ENCODE measurements around the gene ATP6V1E1.

ATP6V1E1 gene

GRCh38 chr22:17597217-17597616, 31.3 kb downstream of the ATP6V1E1 start:
- H3K27me3 ChIP-seq (ENCODE audit: control insufficient read depth, insufficient read depth, low read length): no peaks in the 10 kb centered on the region
- H3K4me1 ChIP-seq (ENCODE audit: control insufficient read depth, insufficient read depth, low read length): peaks cover 8% of the 10 kb centered on the region
- H3K4me3 ChIP-seq (ENCODE audit: low read length): no peak overlapping the region
- H3K9me3 ChIP-seq (replicated peaks; ENCODE audit: low read length): no peaks in the 10 kb centered on the region
- H3K36me3 ChIP-seq (ENCODE audit: insufficient read depth, low read length): peaks cover 76% of the 10 kb centered on the region
- H3K4me2 ChIP-seq (ENCODE audit: low read length): no peak overlapping the region
- H3K9ac ChIP-seq (ENCODE audit: low read depth, low read length): peak overlapping the region; percentile 45

GRCh38 chr22:17596226-17596625, 32.3 kb downstream of the ATP6V1E1 start:
- Histone ChIP-seq H3K4me2 (ENCODE audit: low read length) (no peak overlapping the region), H3K36me3 (ENCODE audit: insufficient read depth, low read length) (peaks cover 84% of the 10 kb centered on the region)

DNA sequence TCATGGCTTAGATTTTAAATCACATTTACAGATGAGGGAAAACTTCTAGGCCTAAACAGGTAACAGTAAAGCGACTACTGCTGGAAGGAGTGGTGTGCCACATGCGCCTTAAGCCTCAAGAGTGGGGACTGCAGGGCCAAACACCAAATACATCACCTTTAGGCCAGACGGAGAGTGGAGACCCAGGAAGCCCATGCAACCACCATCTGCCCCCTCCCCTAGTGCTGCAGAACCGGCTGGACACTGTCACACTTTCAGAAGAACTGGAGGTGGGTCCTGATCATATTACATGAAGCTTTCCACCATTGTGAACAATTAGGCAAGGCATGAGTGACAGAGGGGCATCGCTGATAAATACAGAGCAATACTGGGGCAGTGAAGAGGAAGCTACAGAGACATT, 36.3 kb downstream of the ATP6V1E1 start:
- Histone ChIP-seq H3K36me3 (ENCODE audit: insufficient read depth, low read length) (peaks cover 68% of the 10 kb centered on the region), H3K4me3 (ENCODE audit: low read length) (no peak overlapping the region), H3K4me1 (ENCODE audit: control insufficient read depth, insufficient read depth, low read length) (peaks cover 2% of the 10 kb centered on the region), H3K4me2 (ENCODE audit: low read length) (no peak overlapping the region), H3K9ac (ENCODE audit: low read depth, low read length) (no peak overlapping the region), H3K9me3 (replicated peaks; ENCODE audit: low read length) (no peaks in the 10 kb centered on the region), H3K27me3 (ENCODE audit: control insufficient read depth, insufficient read depth, low read length) (no peaks in the 10 kb centered on the region)

More at GRCh38 chr22:17596226-17596625, 32.3 kb downstream of the ATP6V1E1 start:
- Histone ChIP-seq H3K4me1 (ENCODE audit: control insufficient read depth, insufficient read depth, low read length) (peaks cover 8% of the 10 kb centered on the region), H3K9me3 (replicated peaks; ENCODE audit: low read length) (no peaks in the 10 kb centered on the region), H3K9ac (ENCODE audit: low read depth, low read length) (no peak overlapping the region), H3K4me3 (ENCODE audit: low read length) (no peak overlapping the region), H3K27me3 (ENCODE audit: control insufficient read depth, insufficient read depth, low read length) (no peaks in the 10 kb centered on the region)

DNA sequence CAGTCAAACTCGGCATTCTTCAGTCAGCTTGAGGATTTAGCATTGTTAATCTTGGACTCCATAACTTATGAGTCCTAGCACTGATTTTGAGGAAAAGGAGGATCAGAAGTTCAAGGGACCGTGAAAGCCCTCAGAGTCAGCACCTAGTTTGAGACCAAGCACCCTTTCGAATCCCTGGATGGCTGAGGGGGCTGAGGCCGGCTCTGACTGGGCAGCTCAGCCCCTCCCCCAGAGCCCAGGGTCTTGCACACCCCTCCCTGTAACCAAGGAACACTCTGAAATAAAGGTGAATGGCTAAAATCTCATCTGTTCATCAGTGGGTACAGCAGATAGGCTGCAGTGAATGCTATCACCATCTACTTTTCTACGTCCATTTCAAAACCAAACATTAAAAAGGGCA, 38.0 kb downstream of the ATP6V1E1 start:
- Histone ChIP-seq H3K9ac (ENCODE audit: low read depth, low read length) (no peak overlapping the region), H3K4me2 (ENCODE audit: low read length) (no peak overlapping the region), H3K9me3 (replicated peaks; ENCODE audit: low read length) (no peaks in the 10 kb centered on the region), H3K4me3 (ENCODE audit: low read length) (no peak overlapping the region), H3K4me1 (ENCODE audit: control insufficient read depth, insufficient read depth, low read length) (no peaks in the 10 kb centered on the region), H3K36me3 (ENCODE audit: insufficient read depth, low read length) (peaks cover 56% of the 10 kb centered on the region), H3K27me3 (ENCODE audit: control insufficient read depth, insufficient read depth, low read length) (no peaks in the 10 kb centered on the region)

DNA sequence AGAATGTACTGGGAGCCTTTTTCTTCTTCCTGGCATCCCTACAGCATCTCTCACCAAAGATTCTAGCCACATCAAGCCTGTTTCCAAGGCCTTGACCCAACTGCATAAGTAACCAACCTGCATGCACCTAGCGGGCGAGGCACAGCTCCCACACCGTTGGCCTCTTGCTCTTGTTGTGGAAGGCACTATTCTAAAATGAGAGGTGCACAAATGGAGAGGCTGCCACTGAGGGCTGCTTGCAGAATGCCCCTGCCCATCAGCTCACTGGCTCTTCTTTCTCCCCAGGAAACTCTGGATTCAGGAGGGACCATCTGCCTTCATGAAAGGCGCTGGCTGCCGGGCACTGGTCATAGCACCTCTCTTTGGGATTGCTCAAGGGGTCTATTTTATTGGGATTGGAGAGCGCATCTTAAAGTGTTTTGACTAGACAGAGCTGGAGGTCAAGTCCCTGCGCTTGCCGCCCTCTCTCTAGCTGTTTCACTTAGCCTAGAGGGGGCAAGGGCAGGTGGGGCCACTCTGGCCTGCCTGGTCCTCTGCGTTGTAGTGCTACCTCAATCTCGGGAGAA, 38.7 kb downstream of the ATP6V1E1 start:
- Histone ChIP-seq H3K36me3 (ENCODE audit: insufficient read depth, low read length) (peaks cover 52% of the 10 kb centered on the region), H3K9me3 (replicated peaks; ENCODE audit: low read length) (no peaks in the 10 kb centered on the region), H3K4me1 (ENCODE audit: control insufficient read depth, insufficient read depth, low read length) (no peaks in the 10 kb centered on the region), H3K9ac (ENCODE audit: low read depth, low read length) (no peak overlapping the region), H3K4me3 (ENCODE audit: low read length) (no peak overlapping the region), H3K4me2 (ENCODE audit: low read length) (no peak overlapping the region), H3K27me3 (ENCODE audit: control insufficient read depth, insufficient read depth, low read length) (no peaks in the 10 kb centered on the region)

DNA sequence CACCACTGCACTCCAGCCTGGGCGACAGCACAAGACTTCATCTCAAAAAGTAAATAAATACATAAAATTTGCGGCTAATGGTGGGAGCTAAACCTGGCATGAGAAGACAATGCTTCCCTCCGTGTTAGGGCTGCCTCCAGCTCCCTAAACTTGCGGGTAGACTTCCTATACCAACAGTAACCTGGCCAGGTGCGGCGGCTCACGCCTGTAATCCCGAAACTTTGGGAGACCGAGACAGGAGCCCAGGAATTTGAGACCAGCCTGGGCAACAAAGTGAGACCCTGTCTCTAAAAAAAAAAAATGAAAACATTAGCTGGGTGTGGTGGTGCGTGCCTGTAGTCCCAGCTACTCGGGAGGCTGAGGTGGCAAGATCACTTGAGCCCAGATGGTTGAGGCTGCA, 39.9 kb downstream of the ATP6V1E1 start:
- Histone ChIP-seq H3K4me2 (ENCODE audit: low read length) (no peak overlapping the region), H3K4me3 (ENCODE audit: low read length) (no peak overlapping the region), H3K9me3 (replicated peaks; ENCODE audit: low read length) (no peaks in the 10 kb centered on the region), H3K36me3 (ENCODE audit: insufficient read depth, low read length) (peaks cover 39% of the 10 kb centered on the region), H3K9ac (ENCODE audit: low read depth, low read length) (no peak overlapping the region), H3K27me3 (ENCODE audit: control insufficient read depth, insufficient read depth, low read length) (no peaks in the 10 kb centered on the region), H3K4me1 (ENCODE audit: control insufficient read depth, insufficient read depth, low read length) (no peaks in the 10 kb centered on the region)

DNA sequence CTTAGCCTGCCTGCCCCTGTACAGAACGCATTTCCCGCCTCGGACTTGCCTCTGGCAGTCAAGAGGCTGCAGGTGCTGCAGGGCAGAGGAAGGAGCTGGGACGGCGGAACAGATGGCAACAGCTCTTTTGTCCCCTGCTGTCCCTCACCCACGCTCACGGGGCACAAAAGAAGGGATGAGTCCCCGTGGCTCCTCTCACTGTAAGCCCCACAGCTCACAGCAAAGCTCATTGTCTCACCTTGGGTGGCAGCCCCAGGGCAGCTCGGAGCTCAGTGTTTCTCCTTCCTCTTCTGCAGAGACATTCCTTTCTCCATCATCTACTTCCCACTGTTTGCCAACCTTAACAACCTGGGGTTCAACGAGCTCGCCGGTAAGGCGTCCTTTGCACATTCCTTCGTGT, 40.9 kb downstream of the ATP6V1E1 start:
- Histone ChIP-seq H3K36me3 (ENCODE audit: insufficient read depth, low read length) (peaks cover 32% of the 10 kb centered on the region), H3K9ac (ENCODE audit: low read depth, low read length) (no peak overlapping the region), H3K9me3 (replicated peaks; ENCODE audit: low read length) (no peaks in the 10 kb centered on the region), H3K4me3 (ENCODE audit: low read length) (no peak overlapping the region), H3K4me2 (ENCODE audit: low read length) (no peak overlapping the region), H3K27me3 (ENCODE audit: control insufficient read depth, insufficient read depth, low read length) (no peaks in the 10 kb centered on the region), H3K4me1 (ENCODE audit: control insufficient read depth, insufficient read depth, low read length) (no peaks in the 10 kb centered on the region)

DNA sequence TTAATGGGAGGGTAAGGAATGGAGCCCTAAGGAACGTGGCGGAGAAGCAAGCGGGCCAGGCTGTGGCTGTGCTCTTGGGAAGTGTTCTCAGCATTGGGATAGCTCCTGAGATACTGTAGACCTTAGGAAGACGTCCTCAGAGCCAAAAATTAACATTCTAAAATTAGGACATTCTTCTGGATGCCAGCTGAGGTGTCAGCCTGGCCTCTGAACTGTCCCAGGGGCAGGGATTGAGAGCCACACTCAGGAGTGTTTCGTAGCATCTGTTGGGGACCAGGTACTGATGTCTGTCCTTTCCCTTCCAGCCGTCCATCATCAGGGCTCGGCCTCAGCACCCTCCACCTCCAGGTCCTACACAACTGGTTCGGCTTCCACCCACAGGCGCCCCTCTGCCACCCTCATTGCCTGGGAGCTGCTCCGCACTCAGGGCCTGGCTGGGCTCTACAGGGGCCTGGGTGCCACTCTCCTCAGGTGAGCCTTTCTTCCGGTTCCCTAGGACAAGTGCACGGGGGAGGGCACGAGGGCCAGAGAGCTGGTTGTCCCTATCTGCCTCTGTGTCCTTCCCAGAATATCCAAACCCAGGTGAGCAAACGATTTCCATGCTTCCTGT, 41.6 kb downstream of the ATP6V1E1 start:
- peaks cover 25% of the 10 kb centered on the region for H3K36me3 ChIP-seq (ENCODE audit: insufficient read depth, low read length)
- no peak overlapping the region for H3K4me2 ChIP-seq (ENCODE audit: low read length)
- H3K4me1 ChIP-seq (ENCODE audit: control insufficient read depth, insufficient read depth, low read length): no peaks in the 10 kb centered on the region
- no peak overlapping the region for H3K4me3 ChIP-seq (ENCODE audit: low read length)
- no peaks in the 10 kb centered on the region for H3K9me3 ChIP-seq (replicated peaks; ENCODE audit: low read length)
- no peak overlapping the region for H3K9ac ChIP-seq (ENCODE audit: low read depth, low read length)
- H3K27me3 ChIP-seq (ENCODE audit: control insufficient read depth, insufficient read depth, low read length): no peaks in the 10 kb centered on the region

- Histone ChIP-seq H3K36me3 (ENCODE audit: insufficient read depth, low read length) (no peaks in the 10 kb centered on the region), H3K9ac (ENCODE audit: low read depth, low read length) (no peak overlapping the region), H3K27me3 (ENCODE audit: control insufficient read depth, insufficient read depth, low read length) (no peaks in the 10 kb centered on the region), H3K4me3 (ENCODE audit: low read length) (no peak overlapping the region), H3K4me1 (ENCODE audit: control insufficient read depth, insufficient read depth, low read length) (no peaks in the 10 kb centered on the region), H3K4me2 (ENCODE audit: low read length) (no peak overlapping the region), H3K9me3 (replicated peaks; ENCODE audit: low read length) (no peaks in the 10 kb centered on the region)
Measured at GRCh38 chr22:17583151-17583550, 45.4 kb downstream of the ATP6V1E1 start.

GRCh38 chr22:17581631-17582030, 46.9 kb downstream of the ATP6V1E1 start:
- no peak overlapping the region for H3K4me3 ChIP-seq (ENCODE audit: low read length)
- H3K4me2 ChIP-seq (ENCODE audit: low read length): no peak overlapping the region
- H3K36me3 ChIP-seq (ENCODE audit: insufficient read depth, low read length): no peaks in the 10 kb centered on the region
- H3K9ac ChIP-seq (ENCODE audit: low read depth, low read length): no peak overlapping the region
- H3K4me1 ChIP-seq (ENCODE audit: control insufficient read depth, insufficient read depth, low read length): peaks cover 2% of the 10 kb centered on the region
- no peaks in the 10 kb centered on the region for H3K9me3 ChIP-seq (replicated peaks; ENCODE audit: low read length)
- no peaks in the 10 kb centered on the region for H3K27me3 ChIP-seq (ENCODE audit: control insufficient read depth, insufficient read depth, low read length)

DNA sequence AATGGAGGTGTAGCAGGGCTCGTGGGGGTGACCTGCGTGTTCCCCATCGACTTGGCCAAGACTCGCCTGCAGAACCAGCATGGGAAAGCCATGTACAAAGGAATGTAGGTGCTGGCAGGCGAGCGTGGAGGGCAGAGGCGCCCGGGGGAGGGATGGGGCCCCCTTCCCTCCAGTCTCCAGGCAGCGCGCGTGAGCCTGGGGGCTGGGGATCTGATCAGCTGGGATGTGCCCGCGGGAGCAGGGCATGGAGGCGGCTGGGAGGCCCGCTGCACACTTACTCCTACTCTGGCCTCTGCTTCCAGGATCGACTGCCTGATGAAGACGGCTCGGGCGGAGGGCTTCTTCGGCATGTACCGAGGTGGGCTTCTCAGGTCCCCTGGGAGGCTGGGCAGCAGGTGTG, 47.5 kb downstream of the ATP6V1E1 start:
- no peak overlapping the region for H3K4me3 ChIP-seq (ENCODE audit: low read length)
- H3K36me3 ChIP-seq (ENCODE audit: insufficient read depth, low read length): no peaks in the 10 kb centered on the region
- H3K27me3 ChIP-seq (ENCODE audit: control insufficient read depth, insufficient read depth, low read length): no peaks in the 10 kb centered on the region
- peaks cover 8% of the 10 kb centered on the region for H3K4me1 ChIP-seq (ENCODE audit: control insufficient read depth, insufficient read depth, low read length)
- no peak overlapping the region for H3K9ac ChIP-seq (ENCODE audit: low read depth, low read length)
- H3K4me2 ChIP-seq (ENCODE audit: low read length): no peak overlapping the region
- H3K9me3 ChIP-seq (replicated peaks; ENCODE audit: low read length): no peaks in the 10 kb centered on the region

DNA sequence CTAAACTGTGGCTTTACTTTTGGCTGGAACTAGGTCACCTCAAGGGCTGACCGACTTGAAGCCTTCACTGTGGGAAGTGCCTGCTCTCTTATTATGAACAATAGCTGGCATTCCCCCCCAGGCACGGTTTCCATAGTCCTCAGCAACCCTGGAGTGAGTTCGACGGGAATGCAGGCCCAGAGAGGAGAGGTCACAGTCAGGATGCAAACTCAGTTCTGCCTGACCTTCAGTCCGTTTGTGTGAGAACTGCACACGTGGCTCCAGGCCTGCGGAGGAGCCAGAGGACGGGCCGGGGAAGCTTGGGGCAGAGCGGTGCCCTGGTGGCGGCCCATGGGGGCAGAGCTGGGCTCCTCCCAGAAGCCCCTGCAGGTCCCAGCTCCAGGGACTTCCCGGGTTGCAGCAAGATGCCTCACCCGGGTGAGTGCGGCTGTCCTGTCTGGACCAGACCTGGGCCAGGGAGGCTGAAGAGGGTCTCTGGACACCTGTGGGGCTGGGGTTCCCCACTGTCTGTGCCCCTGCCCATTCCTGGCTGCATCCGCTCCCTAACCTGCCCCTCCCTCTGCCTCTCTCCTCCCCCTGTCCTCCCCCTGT, 48.0 kb downstream of the ATP6V1E1 start:
- Histone ChIP-seq H3K27me3 (ENCODE audit: control insufficient read depth, insufficient read depth, low read length) (no peaks in the 10 kb centered on the region), H3K36me3 (ENCODE audit: insufficient read depth, low read length) (no peaks in the 10 kb centered on the region), H3K9me3 (replicated peaks; ENCODE audit: low read length) (no peaks in the 10 kb centered on the region), H3K4me1 (ENCODE audit: control insufficient read depth, insufficient read depth, low read length) (peaks cover 12% of the 10 kb centered on the region), H3K4me3 (ENCODE audit: low read length) (no peak overlapping the region), H3K9ac (ENCODE audit: low read depth, low read length) (no peak overlapping the region), H3K4me2 (ENCODE audit: low read length) (no peak overlapping the region)
